Breast epithelium (tissue), 4 donors: Measurements from ENCODE around the gene CEP290. TPM values are rescaled to one million over a fixed set of nuclear protein-coding genes. Genes with fewer than 3 reads are reported as not detected.
"Not testable (repeated sequence)": the region's sequence is repeated elsewhere in the genome, so short reads cannot be mapped to it uniquely, and the experiment has no call there.

ENCODE experiments used
- DNase-seq, 2 donors: peaks; one replicate each; pipeline ENCODE4 v3.0.0-alpha.2; 2019; ENCODE audit warnings: low spot score in 2 of 2
- H3K27ac ChIP-seq, 2 donors: fragments of 200-600 bp; sonication (generic) in 1 of 2; one replicate each; pipeline ENCODE4 v1.5.1; 2016 to 2019; ENCODE audit warnings: mild to moderate bottlenecking in 1 of 2
- H3K27me3 ChIP-seq, 2 donors: fragments of 200-600 bp; sonication (generic) in 1 of 2; one replicate each; pipeline versions ENCODE4 v1.5.1 to v1.6.0; 2017 to 2019; ENCODE audit warnings: control low read depth in 1 of 2, mild to moderate bottlenecking in 1 of 2
- H3K36me3 ChIP-seq: fragments of 200-600 bp; one replicate; pipeline ENCODE4 v1.5.1; 2019
- H3K4me1 ChIP-seq, 2 donors: fragments of 200-600 bp; sonication (generic); one replicate each; pipeline ENCODE4 v1.5.1; 2016 to 2019; ENCODE audit warnings: control low read depth in 1 of 2
- H3K4me3 ChIP-seq, 3 donors: fragments of 200-600 bp; sonication (generic); 1 replicate in 2 of 3; 2 replicates in 1 of 3; pipeline ENCODE4 v1.5.1; 2016 to 2019; ENCODE audit warnings: mild to moderate bottlenecking in 3 of 3, moderate library complexity in 2 of 3
- H3K9me3 ChIP-seq, 2 donors: fragments of 200-600 bp; sonication (generic) in 1 of 2; one replicate each; pipeline ENCODE4 v1.5.1; 2016 to 2019; ENCODE audit warnings: control low read depth in 1 of 2
- CTCF ChIP-seq, 3 donors: fragments of 450-650 bp; IDR thresholded peaks; one replicate each; pipeline ENCODE4 v1.5.1; 2016 to 2017; ENCODE audit warnings: antibody characterized with exemption in 3 of 3, mild to moderate bottlenecking in 3 of 3, moderate library complexity in 3 of 3
- POLR2A ChIP-seq: fragments of 450-650 bp; IDR thresholded peaks from one replicate; pipeline ENCODE4 v1.6.1; 2016; ENCODE audit warnings: antibody characterized with exemption, mild to moderate bottlenecking, moderate library complexity
- POLR2AphosphoS5 ChIP-seq, 3 donors: sonication (generic); formaldehyde crosslinking; IDR thresholded peaks; one replicate each; pipeline ENCODE4 v1.6.1; 2017; ENCODE audit warnings: antibody characterized with exemption in 3 of 3
- intact Hi-C: fragments of 100-400 bp; cut with DNase I; formaldehyde crosslinking; loops from one replicate; pipeline ENCODE4 v1.15.1; 2023; ENCODE audit warnings: low total_unique reads
- total RNA-seq, 3 donors: library from RNA; depleted of rRNA; stranded (reverse); fragments of >200 nt; gene quantifications; one replicate each; pipeline ENCODE4 v1.1.0, GENCODE V29; 2016

CEP290 gene
- total RNA-seq, 3 donors from 2014 or later = 16.6 to 27.1 (median 24.6) TPM

DNA sequence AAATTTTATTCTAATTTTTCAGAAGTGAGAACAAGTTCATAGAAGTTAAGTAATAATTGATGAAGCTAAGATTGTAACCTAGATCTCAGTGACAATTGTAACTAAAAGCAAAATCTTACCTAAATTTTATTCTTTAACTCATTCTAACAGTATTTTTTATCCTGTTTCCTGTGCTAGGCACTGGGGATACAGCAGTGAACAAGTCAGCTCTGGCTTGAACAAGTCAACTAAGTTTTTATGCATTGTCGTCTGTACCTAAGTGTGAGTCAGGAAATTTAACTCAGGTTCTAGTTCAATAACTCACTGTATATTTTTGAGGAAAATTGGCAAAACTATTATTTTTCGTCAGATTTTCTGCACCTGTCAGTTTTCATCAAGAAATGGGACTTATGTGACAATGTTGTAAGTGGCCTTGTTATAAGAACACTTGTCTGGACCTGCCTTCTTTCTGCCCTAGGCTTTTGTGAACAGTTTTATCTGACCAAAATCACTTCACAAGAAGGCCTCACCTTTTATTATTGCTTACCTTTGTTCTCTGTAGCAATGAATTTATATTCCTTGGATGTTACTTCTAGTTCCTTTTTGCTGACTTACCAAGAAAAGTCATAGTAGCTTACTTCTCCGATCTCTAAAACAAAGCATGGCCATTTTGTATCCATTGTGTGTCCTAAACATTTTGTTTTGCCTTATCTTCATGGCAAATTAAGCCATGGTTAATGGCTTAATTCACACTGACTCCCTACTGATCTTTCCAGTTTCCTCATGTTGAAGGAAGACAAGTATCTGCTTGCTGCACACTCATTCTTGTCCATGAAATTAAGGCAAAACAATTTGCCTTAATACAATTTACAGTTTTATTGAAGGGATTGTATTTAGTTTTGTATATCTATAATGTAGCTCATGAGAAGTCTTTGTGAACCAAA lies 2.9 kb upstream of the CEP290 start:
- no peak for TF ChIP-seq POLR2AphosphoS5 (IDR thresholded peaks at IDR 0.05)
- TF ChIP-seq POLR2A = no peak
- no peak for TF ChIP-seq CTCF (IDR thresholded peaks at IDR 0.05)
- no peak overlapping the region for H3K4me3 ChIP-seq
- no peak overlapping the region for H3K27ac ChIP-seq
- H3K9me3 ChIP-seq = no peaks in the 10 kb centered on the region
- H3K4me1 ChIP-seq = peaks cover 0 to 8% of the 10 kb centered on the region in 2 donors
- intact Hi-C loops = no loop called here
- no peak for DNase-seq
- no peaks in the 10 kb centered on the region for H3K36me3 ChIP-seq
- no peaks in the 10 kb centered on the region for H3K27me3 ChIP-seq

DNA sequence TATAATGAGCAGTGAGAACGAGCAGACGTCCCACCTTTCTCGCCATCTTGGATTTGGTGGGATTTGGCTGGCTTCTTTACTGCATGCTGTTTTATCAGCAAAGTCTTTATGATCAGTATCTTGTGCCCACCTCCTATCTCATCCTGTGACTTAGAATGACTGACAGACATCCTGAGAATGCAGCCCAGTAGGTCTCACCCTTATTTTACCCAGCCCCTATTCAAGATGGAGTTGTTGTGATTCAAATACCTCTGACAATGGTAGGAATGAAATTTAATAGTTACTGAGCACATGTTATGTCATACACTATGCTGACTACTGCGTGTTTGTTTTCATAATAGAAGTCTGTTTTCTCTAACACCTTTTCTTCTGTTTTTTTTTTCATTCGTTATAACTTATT lies 2.1 kb upstream of the CEP290 start:
- no peak overlapping the region for H3K4me3 ChIP-seq
- TF ChIP-seq POLR2A = no peak
- intact Hi-C loops = no loop called here
- H3K9me3 ChIP-seq = no peaks in the 10 kb centered on the region
- H3K36me3 ChIP-seq = peaks cover 3% of the 10 kb centered on the region
- H3K27me3 ChIP-seq = no peaks in the 10 kb centered on the region
- peaks cover 0 to 8% of the 10 kb centered on the region in 2 donors for H3K4me1 ChIP-seq
- H3K27ac ChIP-seq = no peak overlapping the region
- DNase-seq = no peak

DNA sequence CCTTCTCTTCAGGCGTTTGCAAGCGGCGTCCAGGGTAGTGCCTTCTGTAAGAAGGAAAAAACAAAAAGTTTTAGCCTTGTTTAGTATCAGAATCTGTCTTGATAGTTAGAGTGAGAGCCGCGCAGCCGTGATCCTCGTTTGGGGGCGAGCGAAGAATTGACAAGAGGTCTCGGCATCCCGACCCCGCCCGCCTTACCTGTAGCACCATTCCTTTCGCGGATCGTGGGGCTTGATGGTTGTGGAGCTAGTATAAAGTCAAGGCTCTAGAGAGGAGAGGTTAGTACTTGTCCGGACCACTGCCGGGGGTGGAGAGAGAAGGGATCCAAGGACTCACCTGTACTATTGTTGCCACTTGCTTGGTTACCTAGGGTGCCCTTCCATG lies 713 bp upstream of the CEP290 start:
- intact Hi-C loops = no loop called here
- H3K27ac ChIP-seq = peak overlapping the region; percentile 86 to 89

GRCh38 chr12:88141425-88141773 lies 489 bp downstream of the CEP290 start:
- Histone ChIP-seq H3K4me1 (peaks cover 0 to 8% of the 10 kb centered on the region in 2 donors), H3K9me3 (no peaks in the 10 kb centered on the region), H3K4me3 (peak overlapping the region; percentile 59 to 86 (median 66)), H3K36me3 (peaks cover 6% of the 10 kb centered on the region), H3K27me3 (no peaks in the 10 kb centered on the region), H3K27ac (peak overlapping the region; percentile 86 to 89)
- DNase-seq = no peak
- TF ChIP-seq CTCF (IDR thresholded peaks at IDR 0.05) = no peak
- TF ChIP-seq POLR2A = no peak
- no peak for TF ChIP-seq POLR2AphosphoS5 (IDR thresholded peaks at IDR 0.05)
- intact Hi-C loops = no loop called here

More for the DNA sequence above, 713 bp upstream of the CEP290 start:
- TF ChIP-seq POLR2AphosphoS5 (IDR thresholded peaks at IDR 0.05) (no peak), POLR2A (no peak), CTCF (IDR thresholded peaks at IDR 0.05) (no peak)
- Histone ChIP-seq H3K36me3 (peaks cover 6% of the 10 kb centered on the region), H3K4me3 (peak overlapping the region; percentile 59 to 86 (median 66)), H3K27me3 (no peaks in the 10 kb centered on the region), H3K4me1 (peaks cover 0 to 8% of the 10 kb centered on the region in 2 donors), H3K9me3 (no peaks in the 10 kb centered on the region)
- DNase-seq = peak in 1 of 2 donors; percentile 52

DNA sequence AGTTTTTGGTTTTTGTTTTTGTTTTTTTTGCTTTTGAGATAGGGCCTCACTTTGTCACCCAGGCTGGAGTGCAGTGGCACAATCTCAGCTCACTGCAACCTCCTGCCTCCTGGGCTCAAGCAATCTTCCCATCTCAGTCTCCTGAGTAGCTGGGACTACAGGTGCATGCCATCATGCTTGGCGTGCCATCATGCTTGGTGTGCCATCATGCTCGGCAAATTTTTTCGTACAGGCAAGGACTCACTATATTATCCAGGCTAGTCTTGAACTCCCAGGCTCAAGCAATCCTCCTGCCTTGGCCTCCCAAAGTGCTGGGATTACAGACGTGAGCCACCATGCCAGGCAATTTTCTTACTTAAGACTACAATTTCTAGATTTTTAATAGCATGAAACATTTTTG lies 2.2 kb downstream of the CEP290 start:
- intact Hi-C loops, DNase-seq, H3K4me3 ChIP-seq, H3K27me3 ChIP-seq, H3K9me3 ChIP-seq, H3K27ac ChIP-seq, H3K36me3 ChIP-seq, H3K4me1 ChIP-seq: not testable (repeated sequence)

- not testable (repeated sequence) for DNase-seq
Observed at GRCh38 chr12:88133181-88133580, 8.7 kb downstream of the CEP290 start.

More at GRCh38 chr12:88133181-88133580, 8.7 kb downstream of the CEP290 start:
- H3K27me3 ChIP-seq, H3K4me1 ChIP-seq, intact Hi-C loops, H3K36me3 ChIP-seq, H3K27ac ChIP-seq, H3K9me3 ChIP-seq, H3K4me3 ChIP-seq: not testable (repeated sequence)
